OCI-LY7 (cell line): ENCODE measurements around the gene TPD52L2.

Experiments
- EZH2phosphoT487 ChIP-seq: fragments of 200-600 bp; sonication (generic); IDR thresholded peaks from 2 replicates; pipeline ENCODE4 v1.6.1; 2018; ENCODE audit warnings: low read depth, borderline replicate concordance, mild to moderate bottlenecking, mixed run types, antibody characterized with exemption, low read length, moderate library complexity, mixed read lengths
- TF ChIP-seq, protein P1 (sequence below): fragments of 200-600 bp; sonication (generic); conservative IDR thresholded peaks from 2 replicates; pipeline ENCODE4 v1.5.1; 2014; ENCODE audit warnings: mild to moderate bottlenecking, antibody characterized with exemption, low read length, moderate library complexity, mixed read lengths

DNA sequence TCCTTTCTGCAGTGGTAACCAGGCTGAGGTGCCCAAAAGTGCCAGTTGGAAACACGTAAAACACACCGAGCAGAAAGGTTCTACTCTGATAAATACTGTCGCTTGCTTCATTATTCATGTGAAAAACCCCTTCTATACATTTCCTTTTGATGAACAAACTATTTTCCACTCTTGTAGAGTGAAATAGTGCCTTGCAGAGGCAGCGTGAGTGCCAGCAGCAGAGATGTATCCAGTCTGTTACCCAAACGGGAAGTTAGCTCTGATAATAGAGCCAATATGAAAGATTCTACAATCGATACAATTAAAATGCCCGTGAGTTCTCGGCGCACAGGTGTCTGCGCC is 35.5 kb upstream of the TPD52L2 start:
- TF ChIP-seq, protein P1, sequence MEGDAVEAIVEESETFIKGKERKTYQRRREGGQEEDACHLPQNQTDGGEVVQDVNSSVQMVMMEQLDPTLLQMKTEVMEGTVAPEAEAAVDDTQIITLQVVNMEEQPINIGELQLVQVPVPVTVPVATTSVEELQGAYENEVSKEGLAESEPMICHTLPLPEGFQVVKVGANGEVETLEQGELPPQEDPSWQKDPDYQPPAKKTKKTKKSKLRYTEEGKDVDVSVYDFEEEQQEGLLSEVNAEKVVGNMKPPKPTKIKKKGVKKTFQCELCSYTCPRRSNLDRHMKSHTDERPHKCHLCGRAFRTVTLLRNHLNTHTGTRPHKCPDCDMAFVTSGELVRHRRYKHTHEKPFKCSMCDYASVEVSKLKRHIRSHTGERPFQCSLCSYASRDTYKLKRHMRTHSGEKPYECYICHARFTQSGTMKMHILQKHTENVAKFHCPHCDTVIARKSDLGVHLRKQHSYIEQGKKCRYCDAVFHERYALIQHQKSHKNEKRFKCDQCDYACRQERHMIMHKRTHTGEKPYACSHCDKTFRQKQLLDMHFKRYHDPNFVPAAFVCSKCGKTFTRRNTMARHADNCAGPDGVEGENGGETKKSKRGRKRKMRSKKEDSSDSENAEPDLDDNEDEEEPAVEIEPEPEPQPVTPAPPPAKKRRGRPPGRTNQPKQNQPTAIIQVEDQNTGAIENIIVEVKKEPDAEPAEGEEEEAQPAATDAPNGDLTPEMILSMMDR: no peak
- no peak for TF ChIP-seq EZH2phosphoT487
